Activated CD4-positive, CD25-positive, alpha-beta regulatory T cell (primary cell): ENCODE data around the gene ATP6AP2.

Source experiments
- DNase-seq, 4 experiments: peaks; one replicate each; lab custom pipeline; 2025; lab: John Stamatoyannopoulos, UW

ATP6AP2 gene

GRCh38 chrX:40644821-40645358 is 64.1 kb downstream of the ATP6AP2 start:
- peak in 3 of 4 experiments; percentile 1 to 8 (median 3) for DNase-seq

GRCh38 chrX:40646489-40647306 is 65.9 kb downstream of the ATP6AP2 start:
- peak in 3 of 4 experiments; percentile 2 to 3 (median 3) for DNase-seq

- peak; percentile 73 to 86 (median 78) for DNase-seq
Measured at GRCh38 chrX:40647307-40648197, 66.8 kb downstream of the ATP6AP2 start, which contains the start of gene CXorf38. Gene CXorf38, minus strand, starts transcription at chrX:40647561. Its CDS starts 41 bp downstream, at chrX:40647520.

- DNase-seq, result peak; percentile 19 to 55 (median 43)
Measured at GRCh38 chrX:40651620-40652223, 71.0 kb downstream of the ATP6AP2 start.

- no peak for DNase-seq
Measured at GRCh38 chrX:40652664-40653063, 71.9 kb downstream of the ATP6AP2 start.

- no peak for DNase-seq
Measured at GRCh38 chrX:40653535-40653934, 72.8 kb downstream of the ATP6AP2 start.
